Measurements from ENCODE around the gene MYCL. TPM values are rescaled to one million over a fixed set of nuclear protein-coding genes. Genes with fewer than 3 reads are reported as not detected.

Gene MYCL
- total RNA-seq, 1 donor from 2014 or later = 25.8 TPM

DNA sequence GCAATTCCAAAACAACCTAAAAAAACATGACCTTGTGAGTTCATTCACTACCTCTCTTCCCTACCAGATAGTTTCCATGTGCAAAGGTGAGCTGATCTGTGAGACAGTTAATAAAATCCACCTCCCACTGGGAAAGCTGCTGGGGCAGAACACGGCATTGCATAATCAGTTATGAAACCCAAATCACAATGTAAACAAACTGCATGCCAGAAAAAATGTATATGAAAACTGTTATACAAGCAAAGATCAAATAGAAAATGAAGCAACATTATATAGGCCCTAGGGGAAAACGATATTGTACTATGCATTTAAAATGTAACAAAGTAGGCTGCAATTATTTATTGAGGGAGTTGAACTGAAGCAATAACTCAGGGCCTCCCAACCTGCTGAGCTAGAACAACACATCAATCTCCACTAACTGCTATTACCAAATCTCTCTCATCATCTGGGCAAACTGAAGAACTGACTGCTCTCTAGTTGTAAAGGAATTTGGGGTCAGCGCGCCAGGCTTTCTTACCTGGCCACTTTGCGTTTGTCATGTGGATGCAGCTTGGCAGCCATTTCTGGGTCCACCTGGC lies 49.4 kb downstream of the MYCL start:
- Mint-ChIP-seq H3K4me3 (no peak overlapping the region), H3K27ac (ENCODE audit: unreplicated experiment) (no peak overlapping the region), H3K27me3 (ENCODE audit: low read depth) (no peaks in the 10 kb centered on the region), H3K4me1 (peaks cover 2% of the 10 kb centered on the region), H3K36me3 (ENCODE audit: low read depth) (peaks cover 16% of the 10 kb centered on the region), H3K9me3 (no peaks in the 10 kb centered on the region)
- TF ChIP-seq, protein P1, sequence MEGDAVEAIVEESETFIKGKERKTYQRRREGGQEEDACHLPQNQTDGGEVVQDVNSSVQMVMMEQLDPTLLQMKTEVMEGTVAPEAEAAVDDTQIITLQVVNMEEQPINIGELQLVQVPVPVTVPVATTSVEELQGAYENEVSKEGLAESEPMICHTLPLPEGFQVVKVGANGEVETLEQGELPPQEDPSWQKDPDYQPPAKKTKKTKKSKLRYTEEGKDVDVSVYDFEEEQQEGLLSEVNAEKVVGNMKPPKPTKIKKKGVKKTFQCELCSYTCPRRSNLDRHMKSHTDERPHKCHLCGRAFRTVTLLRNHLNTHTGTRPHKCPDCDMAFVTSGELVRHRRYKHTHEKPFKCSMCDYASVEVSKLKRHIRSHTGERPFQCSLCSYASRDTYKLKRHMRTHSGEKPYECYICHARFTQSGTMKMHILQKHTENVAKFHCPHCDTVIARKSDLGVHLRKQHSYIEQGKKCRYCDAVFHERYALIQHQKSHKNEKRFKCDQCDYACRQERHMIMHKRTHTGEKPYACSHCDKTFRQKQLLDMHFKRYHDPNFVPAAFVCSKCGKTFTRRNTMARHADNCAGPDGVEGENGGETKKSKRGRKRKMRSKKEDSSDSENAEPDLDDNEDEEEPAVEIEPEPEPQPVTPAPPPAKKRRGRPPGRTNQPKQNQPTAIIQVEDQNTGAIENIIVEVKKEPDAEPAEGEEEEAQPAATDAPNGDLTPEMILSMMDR (conservative IDR thresholded peaks at IDR 0.05) = no peak
- no peak for DNase-seq (ENCODE audit: low read depth, low spot score)

DNA sequence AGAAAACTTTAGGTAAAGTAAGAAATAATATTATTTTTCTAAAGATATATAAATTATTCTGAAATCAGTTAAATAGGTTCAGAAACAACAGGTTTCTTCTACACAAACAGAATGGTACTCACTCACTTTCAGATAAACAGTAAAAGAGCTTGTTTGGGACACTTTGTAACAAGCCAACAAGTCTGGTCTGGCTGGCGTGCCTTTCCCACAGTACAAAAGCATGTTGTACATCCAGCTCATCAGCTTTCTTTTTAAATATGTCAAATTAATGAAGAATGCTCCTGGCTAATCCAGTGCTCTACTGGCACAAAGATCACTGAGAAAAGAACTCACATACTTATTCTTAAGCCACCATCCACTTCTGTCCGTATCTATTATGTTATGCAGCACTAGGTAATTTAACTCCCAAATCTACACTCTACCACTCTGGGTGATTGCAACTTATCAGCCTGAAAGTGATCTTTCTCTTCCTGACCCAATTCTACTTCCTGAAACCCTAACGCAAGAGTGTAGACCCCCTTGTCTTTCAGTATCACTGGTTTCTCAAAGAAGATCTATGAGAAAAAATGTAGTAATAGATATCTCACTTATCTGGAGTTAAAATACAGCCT lies 51.0 kb downstream of the MYCL start:
- no peak for DNase-seq (ENCODE audit: low read depth, low spot score)
- Mint-ChIP-seq H3K4me3 (no peak overlapping the region), H3K27ac (ENCODE audit: unreplicated experiment) (no peak overlapping the region), H3K27me3 (ENCODE audit: low read depth) (no peaks in the 10 kb centered on the region), H3K4me1 (peaks cover 4% of the 10 kb centered on the region), H3K9me3 (no peaks in the 10 kb centered on the region), H3K36me3 (ENCODE audit: low read depth) (peaks cover 19% of the 10 kb centered on the region)
- TF ChIP-seq, protein P1 (conservative IDR thresholded peaks at IDR 0.05) = no peak

DNA sequence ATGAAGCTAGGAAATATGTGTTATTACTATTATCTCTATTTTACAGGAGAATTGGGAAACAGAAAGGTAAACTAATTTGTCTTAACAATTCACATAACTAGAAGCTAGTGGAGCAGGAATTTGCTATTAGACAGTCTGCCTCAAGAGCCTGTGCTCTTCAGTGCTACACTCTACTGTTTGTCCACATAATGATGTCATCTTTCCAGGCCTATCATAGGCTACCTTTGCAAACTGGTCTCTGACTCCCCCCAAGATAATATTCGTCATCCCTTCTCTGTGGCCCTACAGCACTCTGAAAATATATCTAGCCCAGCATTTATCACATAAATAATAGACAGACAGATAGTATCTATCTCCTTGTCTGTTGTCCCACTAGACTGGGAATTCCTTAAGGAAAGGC lies 52.5 kb downstream of the MYCL start:
- Mint-ChIP-seq H3K4me3 (no peak overlapping the region), H3K27ac (ENCODE audit: unreplicated experiment) (no peak overlapping the region), H3K36me3 (ENCODE audit: low read depth) (peaks cover 15% of the 10 kb centered on the region), H3K9me3 (no peaks in the 10 kb centered on the region), H3K27me3 (ENCODE audit: low read depth) (no peaks in the 10 kb centered on the region), H3K4me1 (peaks cover 6% of the 10 kb centered on the region)
- TF ChIP-seq, protein P1 (conservative IDR thresholded peaks at IDR 0.05) = no peak
- no peak for DNase-seq (ENCODE audit: low read depth, low spot score)

DNA sequence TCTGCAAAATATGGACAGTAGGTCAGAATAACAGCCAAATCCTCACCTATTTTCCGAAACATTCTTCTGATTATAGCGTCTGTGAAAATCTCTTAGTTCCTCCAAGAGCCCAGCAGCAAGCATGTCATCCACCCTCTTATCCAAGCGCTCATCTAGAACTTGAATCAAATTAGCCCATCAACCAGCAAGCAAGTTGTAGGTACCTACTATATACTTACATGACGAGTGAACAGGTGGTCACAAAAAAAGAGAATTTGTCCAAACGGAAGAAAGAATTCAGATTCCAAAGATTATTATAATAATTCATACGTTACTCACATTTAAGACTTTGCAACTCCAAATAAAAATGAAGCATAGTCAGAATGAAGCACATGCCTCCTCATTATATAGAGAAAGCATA lies 53.8 kb downstream of the MYCL start:
- DNase-seq (ENCODE audit: low read depth, low spot score) = no peak
- H3K9me3 Mint-ChIP-seq = no peaks in the 10 kb centered on the region
- peaks cover 17% of the 10 kb centered on the region for H3K4me1 Mint-ChIP-seq
- H3K27me3 Mint-ChIP-seq (ENCODE audit: low read depth) = no peaks in the 10 kb centered on the region
- TF ChIP-seq, protein P1 (conservative IDR thresholded peaks at IDR 0.05) = no peak
- H3K36me3 Mint-ChIP-seq (ENCODE audit: low read depth) = peaks cover 9% of the 10 kb centered on the region
- H3K4me3 Mint-ChIP-seq = no peak overlapping the region
- H3K27ac Mint-ChIP-seq (ENCODE audit: unreplicated experiment) = no peak overlapping the region

DNA sequence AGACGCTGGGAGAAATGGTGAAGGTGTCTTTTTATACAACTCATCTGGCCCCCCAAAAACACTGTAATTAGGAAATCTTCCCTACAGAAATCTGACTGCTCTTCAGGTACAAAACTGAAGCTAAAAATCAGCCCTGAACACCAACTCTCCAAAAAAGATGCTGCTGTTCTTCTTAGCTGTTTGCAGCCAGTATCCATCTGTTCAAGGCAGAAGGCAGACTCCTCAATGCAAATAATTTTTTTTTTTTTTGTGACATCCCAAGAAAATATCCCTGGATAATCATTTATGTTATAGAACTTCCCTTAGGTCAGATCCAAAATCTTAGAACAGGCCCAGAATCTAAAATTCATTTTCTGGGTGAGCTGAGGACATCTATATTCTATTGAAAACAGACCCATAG lies 54.9 kb downstream of the MYCL start:
- Mint-ChIP-seq H3K27me3 (ENCODE audit: low read depth) (no peaks in the 10 kb centered on the region), H3K9me3 (no peaks in the 10 kb centered on the region), H3K4me3 (no peak overlapping the region), H3K4me1 (peaks cover 29% of the 10 kb centered on the region), H3K36me3 (ENCODE audit: low read depth) (peaks cover 7% of the 10 kb centered on the region), H3K27ac (ENCODE audit: unreplicated experiment) (no peak overlapping the region)
- TF ChIP-seq, protein P1 (conservative IDR thresholded peaks at IDR 0.05) = no peak
- DNase-seq (ENCODE audit: low read depth, low spot score) = no peak

Measured in neural crest cell (in vitro differentiated cells).